ENCODE data around the gene LHFPL4. TPM values are rescaled to one million over a fixed set of nuclear protein-coding genes. Genes with fewer than 3 reads are reported as not detected.

LHFPL4 gene
- total RNA-seq, 1 donor from 2014 or later, result 1.4 TPM

GRCh38 chr3:9512456-9513045, 41.1 kb downstream of the LHFPL4 start:
- H3K27ac Mint-ChIP-seq (ENCODE audit: unreplicated experiment), result no peak overlapping the region
- no peaks in the 10 kb centered on the region for H3K36me3 Mint-ChIP-seq (ENCODE audit: low read depth)
- TF ChIP-seq CTCF (conservative IDR thresholded peaks at IDR 0.05), result no peak
- peaks cover 37% of the 10 kb centered on the region for H3K27me3 Mint-ChIP-seq (ENCODE audit: low read depth)
- no peaks in the 10 kb centered on the region for H3K4me1 Mint-ChIP-seq
- H3K9me3 Mint-ChIP-seq, result no peaks in the 10 kb centered on the region
- DNase-seq (ENCODE audit: low read depth, low spot score), result no peak
- H3K4me3 Mint-ChIP-seq, result no peak overlapping the region

- no peak for TF ChIP-seq CTCF (conservative IDR thresholded peaks at IDR 0.05)
- no peak overlapping the region for H3K27ac Mint-ChIP-seq (ENCODE audit: unreplicated experiment)
- peaks cover 40% of the 10 kb centered on the region for H3K27me3 Mint-ChIP-seq (ENCODE audit: low read depth)
- H3K4me1 Mint-ChIP-seq, result no peaks in the 10 kb centered on the region
- H3K4me3 Mint-ChIP-seq, result no peak overlapping the region
- H3K9me3 Mint-ChIP-seq, result no peaks in the 10 kb centered on the region
- DNase-seq (ENCODE audit: low read depth, low spot score), result no peak
- H3K36me3 Mint-ChIP-seq (ENCODE audit: low read depth), result no peaks in the 10 kb centered on the region
Observed at GRCh38 chr3:9508781-9509180, 44.8 kb downstream of the LHFPL4 start.

- no peaks in the 10 kb centered on the region for H3K4me1 Mint-ChIP-seq
- H3K27me3 Mint-ChIP-seq (ENCODE audit: low read depth), result peaks cover 44% of the 10 kb centered on the region
- no peak for DNase-seq (ENCODE audit: low read depth, low spot score)
- no peak overlapping the region for H3K4me3 Mint-ChIP-seq
- no peaks in the 10 kb centered on the region for H3K36me3 Mint-ChIP-seq (ENCODE audit: low read depth)
- no peak overlapping the region for H3K27ac Mint-ChIP-seq (ENCODE audit: unreplicated experiment)
- no peaks in the 10 kb centered on the region for H3K9me3 Mint-ChIP-seq
- no peak for TF ChIP-seq CTCF (conservative IDR thresholded peaks at IDR 0.05)
Observed at GRCh38 chr3:9507586-9508578, 45.7 kb downstream of the LHFPL4 start.

GRCh38 chr3:9503283-9503682, 50.3 kb downstream of the LHFPL4 start:
- TF ChIP-seq CTCF (conservative IDR thresholded peaks at IDR 0.05), result peak; percentile 86
- H3K4me3 Mint-ChIP-seq, result peak overlapping the region; percentile 41
- no peaks in the 10 kb centered on the region for H3K9me3 Mint-ChIP-seq
- peaks cover 5% of the 10 kb centered on the region for H3K4me1 Mint-ChIP-seq
- DNase-seq (ENCODE audit: low read depth, low spot score), result peak; percentile 88
- peaks cover 55% of the 10 kb centered on the region for H3K27me3 Mint-ChIP-seq (ENCODE audit: low read depth)
- H3K27ac Mint-ChIP-seq (ENCODE audit: unreplicated experiment), result peak overlapping the region; percentile 28
- H3K36me3 Mint-ChIP-seq (ENCODE audit: low read depth), result no peaks in the 10 kb centered on the region

GRCh38 chr3:9501226-9501625, 52.4 kb downstream of the LHFPL4 start:
- DNase-seq (ENCODE audit: low read depth, low spot score), result no peak
- H3K27ac Mint-ChIP-seq (ENCODE audit: unreplicated experiment), result no peak overlapping the region
- TF ChIP-seq CTCF (conservative IDR thresholded peaks at IDR 0.05), result no peak
- peaks cover 10% of the 10 kb centered on the region for H3K4me1 Mint-ChIP-seq
- no peaks in the 10 kb centered on the region for H3K36me3 Mint-ChIP-seq (ENCODE audit: low read depth)
- H3K9me3 Mint-ChIP-seq, result no peaks in the 10 kb centered on the region
- peak overlapping the region; percentile 19 for H3K4me3 Mint-ChIP-seq
- H3K27me3 Mint-ChIP-seq (ENCODE audit: low read depth), result peaks cover 42% of the 10 kb centered on the region
